ENCODE measurements around the gene TMEM38B.

TMEM38B gene

DNA sequence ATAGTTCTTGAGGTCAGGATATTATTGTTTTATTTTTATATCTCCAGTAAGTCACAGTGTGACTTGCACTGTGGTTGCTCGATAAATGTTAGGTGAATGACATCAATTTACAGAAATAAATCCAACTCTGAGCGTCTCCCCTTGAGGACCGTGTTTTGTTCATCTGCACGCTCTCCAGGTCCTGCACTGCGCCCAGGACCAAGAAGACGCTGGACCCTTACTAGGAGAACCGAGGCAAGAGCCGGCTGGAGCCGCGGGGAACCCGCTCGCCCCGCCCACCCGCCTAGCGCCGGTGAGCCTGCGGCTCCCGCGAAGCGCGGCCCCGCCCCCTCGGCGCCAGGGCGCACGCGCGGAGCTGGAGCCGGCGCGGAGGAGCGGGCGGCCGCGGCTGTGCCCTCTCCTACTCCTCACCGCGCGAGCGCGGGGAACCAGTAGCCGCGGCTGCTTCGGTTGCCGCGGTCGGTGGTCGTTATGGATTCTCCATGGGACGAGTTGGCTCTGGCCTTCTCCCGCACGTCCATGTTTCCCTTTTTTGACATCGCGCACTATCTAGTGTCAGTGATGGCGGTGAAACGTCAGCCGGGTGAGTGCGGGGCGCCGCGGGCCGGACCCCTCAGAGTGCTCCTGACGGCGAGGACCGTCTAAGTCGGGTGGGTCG, at the start of gene TMEM38B:
Gene TMEM38B, plus strand, starts transcription at position 352 of the 658 bp plus-strand sequence. Its CDS starts 120 bp downstream, at position 472.
- Histone ChIP-seq H3K36me3 (ENCODE audit: control insufficient read depth, low read depth, low read length) (no peaks in the 10 kb centered on the region), H3K9me3 (ENCODE audit: control insufficient read depth, low read depth, low read length) (no peaks in the 10 kb centered on the region), H3K27me3 (ENCODE audit: control insufficient read depth, insufficient read depth, low read length) (peaks cover 44% of the 10 kb centered on the region), H3K9ac (ENCODE audit: low read length) (no peak within 1 kb of the TSS), H3K4me1 (ENCODE audit: control insufficient read depth, low read depth, low read length) (peaks cover 6% of the 10 kb centered on the region), H3K27ac (ENCODE audit: low read length) (no peak within 1 kb of the TSS), H3K4me3 (ENCODE audit: low read length) (peak within 1 kb of the TSS; percentile 72)

GRCh38 chr9:105646879-105647594, 47.3 kb upstream of the TMEM38B start:
- no peaks in the 10 kb centered on the region for H3K27me3 ChIP-seq (ENCODE audit: control insufficient read depth, insufficient read depth, low read length)
- no peak overlapping the region for H3K4me3 ChIP-seq (ENCODE audit: low read length)
- no peak overlapping the region for H3K27ac ChIP-seq (ENCODE audit: low read length)
- H3K4me1 ChIP-seq (ENCODE audit: control insufficient read depth, low read depth, low read length) = peaks cover 24% of the 10 kb centered on the region
- no peaks in the 10 kb centered on the region for H3K9me3 ChIP-seq (ENCODE audit: control insufficient read depth, low read depth, low read length)
- H3K9ac ChIP-seq (ENCODE audit: low read length) = no peak overlapping the region
- no peaks in the 10 kb centered on the region for H3K36me3 ChIP-seq (ENCODE audit: control insufficient read depth, low read depth, low read length)

DNA sequence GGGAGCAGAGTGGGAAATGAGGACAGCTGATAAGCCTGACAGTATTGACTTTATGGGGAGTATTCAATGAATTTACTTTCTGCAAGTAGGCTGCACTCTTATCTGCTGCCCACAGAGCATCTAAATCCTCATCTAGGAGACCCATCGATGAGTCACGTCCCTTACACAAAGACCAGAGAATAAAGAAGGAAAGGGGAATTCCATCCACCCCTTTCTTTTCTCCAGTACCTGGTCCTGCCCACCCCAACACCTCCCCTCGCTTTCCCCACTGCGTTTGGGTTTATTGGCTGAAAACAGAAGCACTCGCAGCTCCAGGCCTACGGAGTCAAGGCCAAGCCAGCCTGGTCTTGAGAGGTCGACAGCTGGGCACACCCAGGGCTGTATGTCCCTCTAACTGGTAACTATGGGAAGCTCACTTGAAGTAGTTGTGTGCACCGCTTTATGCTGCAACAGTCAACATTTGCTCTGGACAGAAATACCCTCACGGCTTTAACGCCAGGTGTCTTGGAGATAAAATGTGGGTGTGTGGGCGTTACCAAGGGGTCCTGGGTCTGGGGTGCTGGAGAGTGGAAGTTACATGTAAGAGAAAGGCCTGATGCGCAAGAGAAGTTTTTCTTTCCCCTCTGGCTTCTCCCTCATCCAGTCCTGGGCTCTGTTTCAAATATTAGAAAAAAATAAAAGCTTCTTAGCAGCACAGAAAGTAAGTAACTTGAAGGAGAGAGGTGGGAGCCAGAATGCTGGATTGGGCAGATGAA, 46.6 kb upstream of the TMEM38B start:
- Histone ChIP-seq H3K27me3 (ENCODE audit: control insufficient read depth, insufficient read depth, low read length) (no peaks in the 10 kb centered on the region), H3K27ac (ENCODE audit: low read length) (peak overlapping the region; percentile 31), H3K36me3 (ENCODE audit: control insufficient read depth, low read depth, low read length) (no peaks in the 10 kb centered on the region), H3K4me3 (ENCODE audit: low read length) (no peak overlapping the region), H3K4me1 (ENCODE audit: control insufficient read depth, low read depth, low read length) (peaks cover 25% of the 10 kb centered on the region), H3K9me3 (ENCODE audit: control insufficient read depth, low read depth, low read length) (no peaks in the 10 kb centered on the region), H3K9ac (ENCODE audit: low read length) (no peak overlapping the region)

DNA sequence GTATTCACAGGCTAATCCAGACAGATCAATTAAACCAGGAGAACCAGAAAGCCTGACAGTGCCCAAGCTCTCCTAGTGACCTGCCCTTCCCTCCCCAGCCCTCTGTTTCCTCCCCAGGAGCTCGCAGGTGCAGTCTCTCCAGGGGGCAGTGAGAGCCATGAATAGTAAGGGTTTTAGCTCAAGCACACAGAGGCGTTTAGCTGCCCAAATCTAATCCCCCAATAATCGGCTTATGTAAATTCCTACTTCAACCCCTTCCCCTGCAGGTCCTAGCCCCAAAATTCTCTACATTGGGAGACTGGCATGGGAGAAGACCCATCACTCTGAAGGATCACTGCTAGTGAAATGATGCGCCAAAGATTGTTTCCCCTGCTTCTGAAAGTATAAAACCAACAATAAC, 42.5 kb upstream of the TMEM38B start:
- Histone ChIP-seq H3K4me1 (ENCODE audit: control insufficient read depth, low read depth, low read length) (peaks cover 19% of the 10 kb centered on the region), H3K27me3 (ENCODE audit: control insufficient read depth, insufficient read depth, low read length) (peaks cover 20% of the 10 kb centered on the region)

DNA sequence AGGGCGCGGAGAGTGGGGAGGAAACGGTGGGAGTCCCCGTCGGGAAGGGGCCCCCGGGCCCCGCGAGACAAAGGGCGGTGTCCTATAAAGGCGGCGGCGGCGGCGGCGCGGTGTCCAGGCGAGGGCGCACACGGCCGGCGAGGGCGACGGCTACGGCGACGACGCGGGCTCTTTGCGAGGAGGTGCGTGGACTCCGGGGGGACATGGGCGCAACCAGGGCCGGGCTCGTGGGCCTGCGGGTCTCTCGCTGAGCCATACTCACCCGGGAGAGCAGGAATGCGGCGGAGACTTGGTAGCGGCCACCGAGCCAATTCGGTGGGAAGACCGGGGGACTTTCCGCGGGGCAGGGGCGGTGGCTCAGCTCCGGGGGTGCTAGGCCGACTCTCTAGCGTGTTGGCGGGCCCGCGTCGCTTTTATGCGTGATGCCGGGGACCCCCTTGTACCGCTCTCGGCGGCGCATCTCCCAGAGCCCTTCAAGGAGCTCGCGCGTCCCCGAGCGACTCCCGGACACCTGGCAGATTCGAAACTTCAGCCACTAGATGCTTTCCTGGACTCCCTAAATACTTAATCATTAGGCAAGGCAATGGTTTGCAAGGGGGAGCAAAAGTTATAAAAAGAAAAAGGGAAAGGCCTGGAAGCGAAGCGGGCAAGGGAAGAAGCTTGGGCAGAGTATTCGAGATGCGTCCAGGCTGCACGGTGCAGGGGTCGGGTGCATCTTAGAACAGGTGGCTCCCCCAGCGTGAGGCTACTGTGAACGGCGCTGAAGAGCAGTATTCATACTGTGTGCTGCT, 38.0 kb upstream of the TMEM38B start:
- Histone ChIP-seq H3K9me3 (ENCODE audit: control insufficient read depth, low read depth, low read length) (no peaks in the 10 kb centered on the region), H3K27ac (ENCODE audit: low read length) (no peak overlapping the region), H3K9ac (ENCODE audit: low read length) (peak overlapping the region; percentile 30), H3K27me3 (ENCODE audit: control insufficient read depth, insufficient read depth, low read length) (peaks cover 42% of the 10 kb centered on the region), H3K4me1 (ENCODE audit: control insufficient read depth, low read depth, low read length) (peaks cover 7% of the 10 kb centered on the region), H3K36me3 (ENCODE audit: control insufficient read depth, low read depth, low read length) (no peaks in the 10 kb centered on the region), H3K4me3 (ENCODE audit: low read length) (peak overlapping the region; percentile 66)

More for the DNA sequence above, 42.5 kb upstream of the TMEM38B start:
- Histone ChIP-seq H3K9me3 (ENCODE audit: control insufficient read depth, low read depth, low read length) (no peaks in the 10 kb centered on the region), H3K36me3 (ENCODE audit: control insufficient read depth, low read depth, low read length) (no peaks in the 10 kb centered on the region), H3K9ac (ENCODE audit: low read length) (no peak overlapping the region), H3K4me3 (ENCODE audit: low read length) (no peak overlapping the region), H3K27ac (ENCODE audit: low read length) (no peak overlapping the region)

DNA sequence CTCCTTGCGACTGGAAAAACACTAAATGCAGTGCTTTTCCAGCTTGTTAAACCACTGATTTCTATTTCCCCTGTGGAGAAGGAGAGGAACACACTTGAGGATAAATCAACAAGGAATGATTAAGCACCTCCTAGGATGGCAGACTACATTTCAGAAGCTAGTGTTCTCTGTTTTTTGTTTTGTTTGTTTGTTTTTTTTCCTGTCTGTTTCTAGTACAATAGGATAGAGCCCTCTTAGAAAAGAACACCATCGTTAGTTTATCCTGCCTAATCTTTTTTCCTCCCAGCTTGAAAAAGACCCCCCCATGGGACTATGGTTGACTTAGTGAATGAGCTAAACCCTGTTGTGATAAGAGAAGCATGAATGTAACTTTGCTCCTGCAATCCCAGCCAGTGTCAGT, 36.0 kb upstream of the TMEM38B start:
- Histone ChIP-seq H3K36me3 (ENCODE audit: control insufficient read depth, low read depth, low read length) (no peaks in the 10 kb centered on the region), H3K27ac (ENCODE audit: low read length) (no peak overlapping the region), H3K9me3 (ENCODE audit: control insufficient read depth, low read depth, low read length) (no peaks in the 10 kb centered on the region), H3K9ac (ENCODE audit: low read length) (no peak overlapping the region), H3K4me1 (ENCODE audit: control insufficient read depth, low read depth, low read length) (no peaks in the 10 kb centered on the region), H3K4me3 (ENCODE audit: low read length) (no peak overlapping the region), H3K27me3 (ENCODE audit: control insufficient read depth, insufficient read depth, low read length) (peaks cover 42% of the 10 kb centered on the region)

DNA sequence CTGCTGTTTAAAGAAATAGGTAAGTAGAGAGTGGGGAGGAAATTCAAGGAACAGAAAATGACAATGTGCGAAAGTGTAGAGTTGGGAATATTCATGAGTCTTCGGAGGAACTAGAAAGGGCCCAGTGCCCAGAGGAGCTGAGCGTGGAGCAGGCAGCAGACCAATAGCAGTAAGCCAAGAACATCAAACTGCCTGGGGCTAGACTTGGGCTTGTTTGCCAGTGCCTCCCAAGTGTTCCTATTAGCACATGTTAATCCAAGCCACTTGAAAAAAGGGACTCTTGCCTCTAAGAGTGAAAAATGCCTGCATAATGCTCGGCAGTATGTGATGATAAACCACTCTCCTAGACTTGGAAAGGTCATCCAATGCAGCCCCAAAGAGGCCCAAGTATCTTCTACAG, 33.3 kb upstream of the TMEM38B start:
- H3K27ac ChIP-seq (ENCODE audit: low read length) = no peak overlapping the region
- H3K9ac ChIP-seq (ENCODE audit: low read length) = no peak overlapping the region

GRCh38 chr9:105662184-105663104, 31.9 kb upstream of the TMEM38B start, which contains the start of gene TAL2:
TSS of gene TAL2 (plus strand) at chr9:105662457. CDS start at chr9:105662497, 40 bp downstream.
- Histone ChIP-seq H3K4me3 (ENCODE audit: low read length) (no peak within 1 kb of the TSS), H3K9me3 (ENCODE audit: control insufficient read depth, low read depth, low read length) (no peaks in the 10 kb centered on the region), H3K4me1 (ENCODE audit: control insufficient read depth, low read depth, low read length) (no peaks in the 10 kb centered on the region), H3K27me3 (ENCODE audit: control insufficient read depth, insufficient read depth, low read length) (peaks cover 15% of the 10 kb centered on the region), H3K27ac (ENCODE audit: low read length) (no peak within 1 kb of the TSS), H3K9ac (ENCODE audit: low read length) (no peak within 1 kb of the TSS), H3K36me3 (ENCODE audit: control insufficient read depth, low read depth, low read length) (no peaks in the 10 kb centered on the region)

More for the DNA sequence above, 33.3 kb upstream of the TMEM38B start:
- no peaks in the 10 kb centered on the region for H3K9me3 ChIP-seq (ENCODE audit: control insufficient read depth, low read depth, low read length)
- H3K4me1 ChIP-seq (ENCODE audit: control insufficient read depth, low read depth, low read length) = no peaks in the 10 kb centered on the region
- no peaks in the 10 kb centered on the region for H3K36me3 ChIP-seq (ENCODE audit: control insufficient read depth, low read depth, low read length)
- no peak overlapping the region for H3K4me3 ChIP-seq (ENCODE audit: low read length)
- H3K27me3 ChIP-seq (ENCODE audit: control insufficient read depth, insufficient read depth, low read length) = peaks cover 30% of the 10 kb centered on the region

DNA sequence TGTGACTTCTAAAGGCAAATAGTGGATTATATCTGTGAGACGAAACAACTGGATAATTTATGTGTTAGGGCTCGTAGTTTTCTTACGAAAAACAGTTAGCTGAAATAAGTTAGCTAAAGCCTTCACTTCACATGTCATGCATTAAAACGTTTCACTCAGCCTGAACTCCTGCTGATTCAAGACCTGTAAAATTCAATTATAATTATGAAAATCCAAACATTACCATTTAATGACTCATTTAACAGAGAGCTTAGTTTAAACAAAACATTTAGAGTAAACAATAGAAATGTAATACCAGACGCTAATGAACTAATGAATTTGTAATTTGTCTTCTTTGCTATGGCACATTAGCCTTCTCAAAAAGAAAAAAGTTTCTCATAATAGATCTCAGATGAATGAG, 30.4 kb upstream of the TMEM38B start:
- no peak overlapping the region for H3K9ac ChIP-seq (ENCODE audit: low read length)
- H3K4me1 ChIP-seq (ENCODE audit: control insufficient read depth, low read depth, low read length) = no peaks in the 10 kb centered on the region
- peaks cover 6% of the 10 kb centered on the region for H3K27me3 ChIP-seq (ENCODE audit: control insufficient read depth, insufficient read depth, low read length)
- H3K4me3 ChIP-seq (ENCODE audit: low read length) = no peak overlapping the region
- no peaks in the 10 kb centered on the region for H3K9me3 ChIP-seq (ENCODE audit: control insufficient read depth, low read depth, low read length)
- no peak overlapping the region for H3K27ac ChIP-seq (ENCODE audit: low read length)
- no peaks in the 10 kb centered on the region for H3K36me3 ChIP-seq (ENCODE audit: control insufficient read depth, low read depth, low read length)

DNA sequence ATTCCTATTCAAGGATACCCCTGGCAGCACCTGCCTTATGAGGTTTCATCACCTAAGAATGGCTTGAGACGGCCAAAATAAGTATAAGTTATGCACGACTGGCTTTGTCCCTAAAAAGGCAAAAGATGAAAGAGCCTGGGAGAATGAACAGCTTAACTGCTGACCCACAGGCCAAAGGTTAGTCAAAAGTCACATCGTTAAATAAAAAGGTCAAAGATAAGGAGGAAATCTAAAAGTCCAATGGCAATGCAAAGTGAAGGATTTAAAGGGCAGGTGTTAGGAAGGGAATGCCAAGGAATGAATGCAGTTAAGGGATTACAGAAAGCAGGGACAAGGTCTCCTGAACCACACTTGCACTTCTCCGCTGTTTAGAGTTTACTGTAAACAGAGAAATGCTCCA, 26.5 kb upstream of the TMEM38B start:
- Histone ChIP-seq H3K36me3 (ENCODE audit: control insufficient read depth, low read depth, low read length) (no peaks in the 10 kb centered on the region), H3K4me1 (ENCODE audit: control insufficient read depth, low read depth, low read length) (no peaks in the 10 kb centered on the region), H3K27ac (ENCODE audit: low read length) (no peak overlapping the region)

More for the DNA sequence above, 26.5 kb upstream of the TMEM38B start:
- H3K4me3 ChIP-seq (ENCODE audit: low read length) = no peak overlapping the region
- H3K27me3 ChIP-seq (ENCODE audit: control insufficient read depth, insufficient read depth, low read length) = no peaks in the 10 kb centered on the region
- H3K9me3 ChIP-seq (ENCODE audit: control insufficient read depth, low read depth, low read length) = no peaks in the 10 kb centered on the region
- no peak overlapping the region for H3K9ac ChIP-seq (ENCODE audit: low read length)

All from iPS-18a (cell line).